ENCODE measurements around the gene TMEM86B.
A peak's percentile ranks its signal among the peaks of the same experiment; 100 is the strongest.

TMEM86B gene

DNA sequence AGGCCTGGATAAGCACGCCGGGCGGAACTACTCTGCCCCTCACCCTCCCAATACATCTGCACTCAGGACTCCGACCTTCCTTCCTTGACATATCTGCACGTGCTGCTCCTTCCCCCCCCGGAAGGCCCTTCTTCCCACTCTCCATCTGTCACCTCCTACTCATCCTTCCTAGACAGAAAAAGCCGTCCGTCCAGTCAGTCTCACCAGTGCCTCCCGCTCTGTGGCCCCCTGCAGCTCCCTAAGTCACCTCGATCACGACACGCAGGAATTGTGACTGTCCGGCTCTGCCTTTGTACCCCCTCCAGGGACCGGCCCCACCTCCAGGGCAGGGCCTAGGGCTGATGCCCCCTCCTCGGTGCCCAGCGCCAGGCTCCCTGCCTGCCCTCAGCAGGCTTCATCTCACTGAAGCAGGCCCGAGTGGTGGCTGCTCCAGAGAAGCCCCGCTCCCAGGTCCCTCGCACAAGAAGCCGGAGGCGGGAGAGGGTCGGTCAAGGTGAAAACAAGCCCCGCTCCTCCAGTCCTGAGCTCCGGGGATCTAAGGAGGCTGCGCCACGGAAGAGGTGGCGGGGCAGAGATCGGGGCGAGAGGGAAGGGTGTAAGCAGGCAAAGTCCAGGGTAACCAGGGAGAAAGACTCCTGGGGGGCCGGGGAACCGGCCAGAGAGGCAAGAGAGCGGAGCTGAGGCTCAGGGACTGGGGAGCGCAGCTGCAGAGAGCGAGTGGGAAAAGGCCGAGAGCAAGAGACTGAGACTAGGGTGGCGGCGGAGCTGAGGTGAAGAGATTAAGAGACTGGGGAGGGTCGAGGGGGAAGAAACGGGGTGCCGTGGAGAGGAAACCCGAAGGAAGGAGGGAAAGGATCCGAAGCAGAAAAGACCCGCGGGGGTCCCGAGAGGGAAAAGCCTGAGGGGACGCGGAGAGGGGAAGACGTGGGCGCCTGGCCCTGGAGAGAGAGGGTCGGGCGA, 29.2 kb upstream of the TMEM86B start:
- peak overlapping the region; percentile 73 to 89 for H3K9ac ChIP-seq (ENCODE audit: low read depth in 1 of 2, low read length in 2 of 2)
- H3K36me3 ChIP-seq (ENCODE audit: control insufficient read depth in 1 of 2, insufficient read depth in 2 of 2, low read length in 2 of 2) = no peaks in the 10 kb centered on the region
- no peak overlapping the region for H3K27ac ChIP-seq (ENCODE audit: low read depth, low read length)
- H3K9me3 ChIP-seq (ENCODE audit: control insufficient read depth in 1 of 2, low read length in 2 of 2) = no peaks in the 10 kb centered on the region
- H3K4me1 ChIP-seq (ENCODE audit: control insufficient read depth in 1 of 2, insufficient read depth in 2 of 2, low read length in 2 of 2) = peaks cover 37 to 51% of the 10 kb centered on the region in 2 donors
- H3K4me3 ChIP-seq (ENCODE audit: low read depth in 1 of 2, low read length in 2 of 2) = peak overlapping the region; percentile 91 to 93
- H3K27me3 ChIP-seq (ENCODE audit: control insufficient read depth in 1 of 2, insufficient read depth in 2 of 2, low read length in 2 of 2) = no peaks in the 10 kb centered on the region

DNA sequence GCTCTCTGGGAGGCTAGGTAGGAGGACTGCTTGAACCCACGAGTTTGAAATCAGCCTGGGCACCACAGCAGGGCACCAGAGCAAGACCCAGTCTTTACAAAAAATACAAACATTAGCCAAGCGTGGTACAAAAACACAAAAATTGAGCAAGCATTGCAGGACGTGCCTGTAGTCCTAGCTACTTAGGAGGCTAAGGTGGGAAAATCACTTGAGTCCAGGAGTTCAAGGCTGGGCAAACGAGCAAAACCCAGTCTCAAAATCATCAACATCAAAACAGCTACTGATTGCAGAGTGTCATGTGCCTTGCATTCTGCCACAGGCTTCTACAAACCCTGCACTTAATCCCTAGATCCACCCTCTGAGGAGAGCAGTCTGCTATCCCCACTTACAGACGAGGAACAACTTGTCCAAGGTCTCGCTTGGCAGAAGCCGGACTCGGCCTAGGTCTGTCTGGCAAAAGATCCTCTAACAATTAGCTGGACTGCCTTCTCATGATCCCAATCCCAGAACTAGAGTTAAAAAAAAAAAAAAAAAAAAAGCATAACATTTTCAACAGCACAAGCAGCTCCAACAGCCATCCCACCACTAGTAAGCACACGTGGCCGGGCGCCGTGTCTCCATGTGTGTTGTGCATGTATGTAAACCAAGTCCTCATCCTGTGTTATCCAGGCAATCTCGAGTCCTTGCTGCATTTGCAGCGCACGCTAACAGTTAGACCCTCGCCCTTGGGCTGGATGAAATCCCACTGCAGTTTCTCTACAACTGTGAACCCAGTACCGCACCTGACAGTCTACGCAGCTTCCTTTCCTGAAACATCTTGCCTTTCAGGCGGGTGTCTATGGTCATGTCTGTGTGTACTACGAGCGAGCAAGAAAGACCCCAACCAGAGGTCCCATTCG, 28.2 kb upstream of the TMEM86B start:
- peaks cover 40 to 55% of the 10 kb centered on the region in 2 donors for H3K4me1 ChIP-seq (ENCODE audit: control insufficient read depth in 1 of 2, insufficient read depth in 2 of 2, low read length in 2 of 2)
- H3K4me3 ChIP-seq (ENCODE audit: low read depth in 1 of 2, low read length in 2 of 2) = peak overlapping the region; percentile 91 to 93
- H3K27me3 ChIP-seq (ENCODE audit: control insufficient read depth in 1 of 2, insufficient read depth in 2 of 2, low read length in 2 of 2) = no peaks in the 10 kb centered on the region
- no peak overlapping the region for H3K27ac ChIP-seq (ENCODE audit: low read depth, low read length)
- H3K36me3 ChIP-seq (ENCODE audit: control insufficient read depth in 1 of 2, insufficient read depth in 2 of 2, low read length in 2 of 2) = no peaks in the 10 kb centered on the region
- H3K9me3 ChIP-seq (ENCODE audit: control insufficient read depth in 1 of 2, low read length in 2 of 2) = no peaks in the 10 kb centered on the region
- peak overlapping the region; percentile 73 to 89 for H3K9ac ChIP-seq (ENCODE audit: low read depth in 1 of 2, low read length in 2 of 2)

DNA sequence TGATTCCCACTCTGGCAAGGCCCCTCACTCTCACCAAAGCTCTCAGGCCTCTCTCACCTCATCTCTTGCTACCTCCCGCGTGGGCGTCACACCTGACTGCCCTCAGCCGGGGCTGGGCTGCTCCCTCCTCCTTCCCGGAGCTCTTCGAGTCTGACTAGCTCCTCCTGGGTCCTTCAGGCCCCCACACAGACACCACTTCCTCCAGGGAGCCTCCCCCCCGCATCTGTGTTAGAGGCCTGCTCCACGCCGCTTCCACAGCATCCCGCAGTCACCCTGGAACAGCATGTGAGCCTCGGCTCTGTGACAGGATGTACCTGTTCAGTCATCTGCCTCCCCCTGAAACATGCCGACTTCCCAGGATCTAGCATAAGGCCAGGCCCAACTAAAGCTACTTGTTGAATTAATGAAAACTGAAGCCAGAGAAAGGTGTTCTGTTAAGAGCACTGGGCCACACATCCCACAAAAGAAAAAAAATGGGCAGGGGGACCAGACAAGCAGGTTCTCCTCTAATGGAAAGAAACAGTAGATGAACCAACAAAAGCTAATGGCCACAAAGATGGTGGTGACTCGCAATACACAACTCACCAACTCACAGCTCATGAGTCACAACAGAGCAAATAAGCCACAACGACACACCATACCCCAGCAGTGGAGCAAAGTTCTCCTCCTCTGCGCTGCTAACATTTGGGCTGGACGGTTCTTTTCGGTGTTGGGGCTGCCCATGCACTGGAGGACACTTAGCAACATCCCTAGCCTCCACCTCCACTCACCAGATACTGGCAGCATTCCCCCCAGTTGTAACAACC, 27.3 kb upstream of the TMEM86B start:
- Histone ChIP-seq H3K27me3 (ENCODE audit: control insufficient read depth in 1 of 2, insufficient read depth in 2 of 2, low read length in 2 of 2) (no peaks in the 10 kb centered on the region), H3K9me3 (ENCODE audit: control insufficient read depth in 1 of 2, low read length in 2 of 2) (no peaks in the 10 kb centered on the region), H3K4me1 (ENCODE audit: control insufficient read depth in 1 of 2, insufficient read depth in 2 of 2, low read length in 2 of 2) (peaks cover 50 to 65% of the 10 kb centered on the region in 2 donors), H3K9ac (ENCODE audit: low read depth in 1 of 2, low read length in 2 of 2) (peak overlapping the region; percentile 38 to 55), H3K36me3 (ENCODE audit: control insufficient read depth in 1 of 2, insufficient read depth in 2 of 2, low read length in 2 of 2) (peaks cover 0 to 3% of the 10 kb centered on the region in 2 donors), H3K27ac (ENCODE audit: low read depth, low read length) (peak overlapping the region; percentile 43), H3K4me3 (ENCODE audit: low read depth in 1 of 2, low read length in 2 of 2) (peak overlapping the region; percentile 91 to 93)

DNA sequence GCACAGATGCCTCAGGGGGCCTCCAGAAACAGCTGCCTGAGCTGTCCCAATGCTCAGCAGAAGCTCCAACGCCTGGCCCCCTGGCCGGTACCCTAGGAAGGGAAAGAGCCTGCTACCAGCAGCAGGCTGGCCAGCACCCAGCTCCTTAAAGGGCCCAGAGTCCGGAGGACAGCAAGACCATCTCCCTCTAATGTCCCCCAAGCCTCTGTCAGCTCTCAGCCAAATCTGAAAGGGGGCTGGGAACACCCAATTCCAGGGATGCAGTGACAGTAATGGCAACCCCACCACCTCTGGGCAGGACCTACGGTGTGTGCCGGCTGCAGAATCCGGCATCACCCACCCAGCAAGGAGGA, 26.0 kb upstream of the TMEM86B start:
- peak overlapping the region; percentile 64 for H3K27ac ChIP-seq (ENCODE audit: low read depth, low read length)
- peak overlapping the region; percentile 62 to 93 for H3K4me3 ChIP-seq (ENCODE audit: low read depth in 1 of 2, low read length in 2 of 2)
- H3K9ac ChIP-seq (ENCODE audit: low read depth in 1 of 2, low read length in 2 of 2) = peak overlapping the region; percentile 55 to 64
- H3K36me3 ChIP-seq (ENCODE audit: control insufficient read depth in 1 of 2, insufficient read depth in 2 of 2, low read length in 2 of 2) = peaks cover 4 to 9% of the 10 kb centered on the region in 2 donors
- H3K4me1 ChIP-seq (ENCODE audit: control insufficient read depth in 1 of 2, insufficient read depth in 2 of 2, low read length in 2 of 2) = peaks cover 56 to 66% of the 10 kb centered on the region in 2 donors
- no peaks in the 10 kb centered on the region for H3K9me3 ChIP-seq (ENCODE audit: control insufficient read depth in 1 of 2, low read length in 2 of 2)
- no peaks in the 10 kb centered on the region for H3K27me3 ChIP-seq (ENCODE audit: control insufficient read depth in 1 of 2, insufficient read depth in 2 of 2, low read length in 2 of 2)

DNA sequence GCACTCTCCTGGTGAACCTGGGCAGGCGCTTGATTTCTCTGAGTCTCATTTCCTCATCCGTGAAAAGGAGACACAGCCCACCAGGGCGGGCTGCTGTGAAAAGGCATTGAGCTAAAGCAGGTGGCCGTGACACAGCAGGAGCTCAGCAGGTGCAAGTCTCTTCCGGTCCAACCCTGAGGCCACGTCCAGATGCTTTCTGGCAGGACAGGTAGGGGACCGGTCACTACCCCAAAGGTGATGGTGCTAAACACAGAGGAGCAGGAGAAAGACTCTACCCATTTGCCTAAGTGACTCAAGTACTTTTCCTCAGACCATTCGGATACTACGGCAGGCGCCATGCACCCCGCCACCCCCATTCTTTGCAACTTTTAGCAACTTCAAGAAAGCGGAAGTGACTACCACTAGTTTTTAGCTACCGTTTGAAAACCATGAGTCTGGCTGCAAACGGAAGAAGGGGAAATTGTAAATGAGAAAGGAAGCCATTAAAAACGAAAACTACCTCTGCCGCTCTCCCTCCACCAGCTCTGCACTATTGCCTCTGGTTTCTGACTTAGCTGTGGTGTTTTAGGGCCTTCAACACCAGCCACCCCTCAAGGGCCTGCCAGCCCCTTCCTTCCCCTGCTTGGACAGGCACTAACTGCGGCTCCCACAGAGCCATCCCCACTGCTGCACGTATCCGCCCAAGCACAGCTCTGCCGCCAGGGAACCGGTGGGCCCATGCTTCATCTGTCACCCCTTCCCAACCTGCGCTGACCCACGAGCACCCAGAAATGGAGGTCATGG, 25.5 kb upstream of the TMEM86B start:
- Histone ChIP-seq H3K27me3 (ENCODE audit: control insufficient read depth in 1 of 2, insufficient read depth in 2 of 2, low read length in 2 of 2) (no peaks in the 10 kb centered on the region), H3K9me3 (ENCODE audit: control insufficient read depth in 1 of 2, low read length in 2 of 2) (no peaks in the 10 kb centered on the region), H3K27ac (ENCODE audit: low read depth, low read length) (peak overlapping the region; percentile 64), H3K9ac (ENCODE audit: low read depth in 1 of 2, low read length in 2 of 2) (peak overlapping the region; percentile 55 to 64), H3K36me3 (ENCODE audit: control insufficient read depth in 1 of 2, insufficient read depth in 2 of 2, low read length in 2 of 2) (peaks cover 4 to 9% of the 10 kb centered on the region in 2 donors), H3K4me1 (ENCODE audit: control insufficient read depth in 1 of 2, insufficient read depth in 2 of 2, low read length in 2 of 2) (peaks cover 57 to 64% of the 10 kb centered on the region in 2 donors), H3K4me3 (ENCODE audit: low read depth in 1 of 2, low read length in 2 of 2) (peak overlapping the region; percentile 62 to 93)

DNA sequence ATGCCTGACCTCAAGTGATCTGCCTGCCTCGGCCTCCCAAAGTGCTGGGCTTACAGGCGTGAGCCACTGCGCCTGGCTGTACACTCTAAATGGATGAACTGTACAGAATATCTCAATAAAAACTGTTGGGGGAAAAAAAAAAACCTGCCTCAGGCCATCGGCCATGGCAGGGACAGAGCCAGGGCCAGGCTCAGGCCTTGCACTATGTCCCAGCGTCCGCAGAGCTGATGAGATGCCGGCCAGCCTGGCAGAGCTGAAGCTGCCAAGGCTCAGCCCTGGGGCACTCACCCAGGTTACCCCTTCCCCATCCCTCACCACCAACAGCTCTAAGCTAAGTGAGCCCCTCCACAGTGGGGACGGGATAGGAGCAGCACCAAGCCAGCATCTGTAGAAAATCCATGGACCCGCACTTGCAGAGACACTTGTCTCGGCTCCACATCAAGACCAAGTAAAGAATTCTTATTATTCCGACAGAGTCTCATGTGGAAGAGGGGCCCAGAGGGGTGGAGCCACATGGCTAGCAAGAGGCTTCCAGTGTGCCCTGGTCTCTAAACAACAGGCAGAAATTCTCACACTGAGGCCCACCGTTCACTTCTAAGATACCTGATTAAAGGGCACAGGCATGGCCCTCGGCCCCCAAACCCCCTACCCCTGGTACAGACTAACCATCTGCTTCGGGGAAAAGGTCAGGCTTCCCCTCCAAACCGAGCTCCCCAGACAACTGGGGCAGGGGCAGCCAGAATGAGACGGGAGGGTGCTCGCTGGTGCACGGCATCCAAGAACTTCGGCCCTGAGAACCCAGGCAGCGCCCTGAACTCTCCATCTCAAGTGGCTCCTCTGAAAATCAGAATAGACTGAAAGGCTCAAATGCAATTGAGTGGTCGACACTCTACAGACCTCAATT, 24.4 kb upstream of the TMEM86B start:
- no peaks in the 10 kb centered on the region for H3K27me3 ChIP-seq (ENCODE audit: control insufficient read depth in 1 of 2, insufficient read depth in 2 of 2, low read length in 2 of 2)
- peaks cover 4 to 13% of the 10 kb centered on the region in 2 donors for H3K36me3 ChIP-seq (ENCODE audit: control insufficient read depth in 1 of 2, insufficient read depth in 2 of 2, low read length in 2 of 2)
- peaks cover 67 to 74% of the 10 kb centered on the region in 2 donors for H3K4me1 ChIP-seq (ENCODE audit: control insufficient read depth in 1 of 2, insufficient read depth in 2 of 2, low read length in 2 of 2)
- H3K4me3 ChIP-seq (ENCODE audit: low read depth in 1 of 2, low read length in 2 of 2) = peak overlapping the region in 1 of 2 donors; percentile 62
- H3K9ac ChIP-seq (ENCODE audit: low read depth in 1 of 2, low read length in 2 of 2) = peak overlapping the region in 1 of 2 donors; percentile 6
- H3K9me3 ChIP-seq (ENCODE audit: control insufficient read depth in 1 of 2, low read length in 2 of 2) = no peaks in the 10 kb centered on the region
- H3K27ac ChIP-seq (ENCODE audit: low read depth, low read length) = no peak overlapping the region

DNA sequence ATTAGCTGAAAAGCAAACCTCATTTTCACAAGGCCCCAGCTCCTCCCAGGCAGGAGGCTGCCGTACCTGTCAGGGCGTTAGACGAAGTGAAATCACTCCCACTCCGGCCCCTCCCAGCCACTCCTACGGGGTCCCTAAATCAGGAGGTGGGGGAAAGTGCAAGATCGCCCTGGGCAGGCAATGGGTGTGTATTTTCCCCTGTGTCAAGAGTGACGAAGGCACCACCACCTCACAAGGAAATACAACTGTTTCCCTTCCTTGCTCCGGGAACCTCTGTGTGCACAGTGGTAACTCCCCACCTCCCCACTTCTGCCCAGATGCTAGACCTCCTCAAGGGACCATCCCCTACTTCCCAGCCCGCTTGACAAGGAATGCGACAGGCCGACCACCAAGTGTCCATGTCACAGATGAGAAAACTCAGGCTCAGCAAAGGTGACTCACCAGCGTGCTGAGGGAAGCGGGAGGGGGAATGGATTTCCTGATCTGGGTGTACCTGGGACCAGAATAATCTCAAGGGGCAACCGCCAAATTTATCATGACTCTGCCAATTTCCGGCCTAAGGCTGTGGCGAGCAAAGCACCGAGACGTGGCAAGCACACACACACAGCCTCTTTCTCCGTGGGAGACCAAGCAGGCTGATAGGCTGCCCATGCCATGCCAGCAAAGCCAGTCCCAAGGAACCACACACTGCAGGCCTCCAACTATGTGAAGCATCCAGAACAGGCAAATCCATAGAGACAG, 22.9 kb upstream of the TMEM86B start:
- no peaks in the 10 kb centered on the region for H3K27me3 ChIP-seq (ENCODE audit: control insufficient read depth in 1 of 2, insufficient read depth in 2 of 2, low read length in 2 of 2)
- H3K9me3 ChIP-seq (ENCODE audit: control insufficient read depth in 1 of 2, low read length in 2 of 2) = no peaks in the 10 kb centered on the region
- H3K9ac ChIP-seq (ENCODE audit: low read depth in 1 of 2, low read length in 2 of 2) = peak overlapping the region in 1 of 2 donors; percentile 33
- peak overlapping the region; percentile 42 for H3K27ac ChIP-seq (ENCODE audit: low read depth, low read length)
- H3K4me1 ChIP-seq (ENCODE audit: control insufficient read depth in 1 of 2, insufficient read depth in 2 of 2, low read length in 2 of 2) = peaks cover 62 to 70% of the 10 kb centered on the region in 2 donors
- peak overlapping the region; percentile 1 to 22 for H3K4me3 ChIP-seq (ENCODE audit: low read depth in 1 of 2, low read length in 2 of 2)
- H3K36me3 ChIP-seq (ENCODE audit: control insufficient read depth in 1 of 2, insufficient read depth in 2 of 2, low read length in 2 of 2) = peaks cover 9 to 18% of the 10 kb centered on the region in 2 donors
